AG20443 (cell line): ENCODE measurements around the gene RPL39.
"Not testable (repeated sequence)": the region's sequence is repeated elsewhere in the genome, so short reads cannot be mapped to it uniquely, and the experiment has no call there.

Experiments used
- DNase-seq: peaks from one replicate; pipeline ENCODE4 v3.0.0; 2012; ENCODE audit warnings: low spot score, mixed read lengths

Gene RPL39

DNA sequence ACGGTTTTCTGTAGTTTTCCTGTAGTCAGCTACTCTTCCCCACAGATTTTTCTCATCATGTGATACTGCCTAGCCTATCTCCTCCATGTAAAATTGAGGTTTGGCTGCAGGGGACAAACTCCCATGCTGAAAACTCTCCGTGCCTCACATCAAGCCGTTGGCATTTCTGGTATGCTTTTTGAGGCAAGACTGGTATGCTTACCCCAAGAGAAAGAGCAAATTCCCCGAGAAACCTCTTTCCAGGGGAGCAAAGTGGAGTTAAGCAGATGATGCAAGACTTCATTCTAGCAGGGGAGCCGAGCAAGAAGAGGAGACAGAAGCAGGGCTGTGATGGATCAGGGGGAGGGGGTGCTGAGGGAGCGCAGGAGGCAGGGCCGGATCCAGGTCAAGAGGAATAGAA is 28.2 kb downstream of the RPL39 start:
- DNase-seq, result peak; percentile 51

DNA sequence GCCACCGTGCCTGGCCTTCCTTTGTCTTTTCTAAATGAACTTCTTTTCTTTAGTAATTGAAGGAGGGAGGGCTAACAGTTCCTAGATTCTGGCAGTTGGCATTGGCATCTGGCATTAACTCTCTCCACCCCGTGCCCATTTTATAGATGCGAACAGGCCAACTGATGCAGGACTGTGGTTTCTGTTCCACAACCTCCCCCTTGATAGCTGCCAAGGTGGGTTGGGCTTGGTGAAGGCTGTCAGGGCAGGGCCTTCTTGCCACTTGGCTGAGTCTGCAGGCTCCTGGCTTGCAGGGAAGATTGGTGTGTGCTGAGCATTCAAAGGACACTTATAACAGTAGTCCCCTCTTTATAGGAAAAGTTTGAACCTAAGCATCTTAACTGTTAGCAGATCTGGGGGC is 28.7 kb downstream of the RPL39 start:
- DNase-seq, result peak; percentile 39

DNA sequence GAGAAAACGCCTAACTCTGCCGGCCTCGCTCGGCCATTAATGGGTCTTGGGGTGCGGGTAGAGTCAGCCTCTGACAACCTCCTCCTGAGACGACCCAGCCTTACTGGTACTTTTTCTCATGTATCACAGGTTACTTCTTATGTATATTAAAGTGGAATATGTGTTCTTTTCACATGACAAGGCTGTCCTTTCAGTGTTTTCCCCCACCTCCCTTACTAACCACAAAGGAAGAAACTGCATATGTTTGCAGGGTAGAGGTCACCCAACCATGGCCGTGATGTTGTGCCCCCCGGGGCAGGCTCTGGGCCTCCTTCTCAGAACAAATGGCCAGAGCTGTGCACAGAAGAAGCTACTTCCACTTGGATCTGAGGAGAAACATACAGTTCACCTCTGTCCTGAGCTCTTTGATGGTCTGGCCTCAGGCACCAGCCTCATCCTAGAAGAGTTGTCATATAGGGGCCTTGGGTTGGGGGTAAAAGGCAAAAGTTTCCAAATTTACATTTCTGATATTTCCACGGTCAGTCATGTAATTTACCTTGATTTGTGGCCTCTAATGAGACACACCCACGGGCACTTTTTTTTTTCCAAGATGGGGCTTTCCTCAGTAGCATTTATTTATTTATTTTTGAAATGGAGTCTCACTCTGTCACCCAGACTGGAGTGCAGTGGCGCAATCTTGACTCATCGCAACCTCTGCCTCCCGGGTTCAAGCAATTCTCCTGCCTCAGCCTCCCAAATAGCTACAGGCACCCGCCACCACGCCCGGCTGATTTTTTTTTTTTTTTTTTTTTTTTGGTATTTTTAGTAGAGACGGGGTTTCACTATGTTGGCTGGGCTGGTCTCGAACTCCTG is 31.2 kb downstream of the RPL39 start:
- no peak for DNase-seq

DNA sequence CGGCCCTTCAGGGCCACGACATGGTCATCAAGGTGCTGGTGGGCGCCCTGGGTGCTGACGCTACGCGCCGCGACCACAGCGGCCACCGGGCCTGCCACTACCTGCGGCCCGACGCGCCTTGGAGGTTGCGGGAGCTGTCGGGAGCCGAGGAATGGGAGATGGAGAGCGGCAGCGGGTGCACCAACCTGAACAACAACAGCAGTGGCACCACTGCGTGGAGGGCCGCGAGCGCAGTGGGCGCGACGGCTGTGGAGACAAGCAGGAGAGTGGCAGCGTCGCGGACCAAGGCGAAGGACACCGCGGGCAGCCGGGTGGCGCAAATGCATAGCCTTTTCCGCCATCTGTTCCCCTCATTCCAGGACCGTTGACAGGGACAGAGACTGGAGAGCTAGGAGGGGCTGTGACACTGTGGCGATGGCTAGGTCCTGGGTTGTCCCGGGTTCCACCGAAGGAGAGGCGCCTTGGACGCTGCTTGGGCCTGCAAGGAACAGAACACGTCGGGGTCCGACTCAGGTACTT is 32.1 kb downstream of the RPL39 start:
- no peak for DNase-seq

DNA sequence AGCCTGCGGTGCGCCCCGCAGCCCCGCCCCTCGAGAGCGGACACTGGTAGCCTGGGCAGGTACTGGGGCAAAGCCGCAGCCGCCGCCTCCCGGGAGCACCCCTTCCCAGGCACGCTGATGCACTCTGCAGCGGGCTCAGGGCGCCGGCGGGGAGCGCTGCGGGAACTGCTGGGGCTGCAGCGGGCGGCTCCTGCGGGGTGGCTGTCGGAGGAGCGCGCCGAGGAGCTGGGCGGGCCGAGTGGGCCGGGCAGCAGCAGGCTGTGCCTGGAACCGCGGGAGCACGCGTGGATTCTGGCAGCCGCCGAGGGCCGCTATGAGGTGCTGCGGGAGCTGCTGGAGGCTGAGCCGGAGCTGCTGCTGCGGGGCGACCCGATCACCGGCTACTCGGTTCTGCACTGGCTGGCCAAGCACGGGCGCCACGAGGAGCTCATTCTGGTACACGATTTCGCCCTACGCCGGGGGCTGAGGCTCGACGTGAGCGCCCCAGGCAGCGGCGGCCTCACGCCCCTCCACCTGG is 32.6 kb downstream of the RPL39 start:
- peak; percentile 24 for DNase-seq

DNA sequence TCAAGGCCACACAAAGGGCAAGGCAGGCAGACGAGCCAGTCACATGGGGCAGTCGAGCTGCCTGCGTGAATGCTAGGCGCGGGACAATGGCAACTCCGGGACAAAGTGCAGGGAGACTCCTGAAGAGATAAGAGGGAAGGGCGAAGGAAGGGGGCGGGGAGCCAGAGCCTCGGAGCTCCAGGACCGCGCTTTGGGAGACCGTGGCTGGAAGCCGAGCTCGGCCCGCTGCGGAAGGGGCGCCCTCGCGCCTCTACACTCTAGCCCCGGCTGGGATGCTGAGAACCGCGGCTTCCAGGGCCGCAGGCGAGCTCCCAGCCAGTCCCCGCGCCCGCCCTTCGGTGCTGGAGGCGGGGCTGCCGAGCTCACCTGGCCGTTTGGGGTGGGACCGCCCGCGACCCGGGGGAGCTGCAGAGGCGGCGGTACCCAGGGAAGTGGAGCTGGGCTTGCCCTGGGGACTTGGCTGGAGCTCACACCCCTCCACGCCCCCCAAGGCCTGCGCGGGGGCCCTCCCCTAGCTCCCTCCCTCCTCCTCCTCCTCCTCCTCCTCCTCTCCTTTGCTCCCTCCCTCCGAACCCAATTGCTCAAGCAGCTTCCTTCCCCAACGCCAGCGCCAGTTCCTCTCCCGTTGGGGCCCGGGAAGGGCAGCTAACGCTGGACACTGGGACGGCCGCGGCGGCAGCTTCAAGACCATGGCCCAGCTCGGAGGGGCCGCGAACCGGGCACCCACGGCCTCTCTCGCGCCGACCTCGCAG is 33.3 kb downstream of the RPL39 start, which contains the start of gene SOWAHD:
Gene SOWAHD, plus strand, starts transcription at position 610 of the 752 bp plus-strand sequence. Its CDS starts 80 bp downstream, at position 690.
- DNase-seq, result peak; percentile 26

DNA sequence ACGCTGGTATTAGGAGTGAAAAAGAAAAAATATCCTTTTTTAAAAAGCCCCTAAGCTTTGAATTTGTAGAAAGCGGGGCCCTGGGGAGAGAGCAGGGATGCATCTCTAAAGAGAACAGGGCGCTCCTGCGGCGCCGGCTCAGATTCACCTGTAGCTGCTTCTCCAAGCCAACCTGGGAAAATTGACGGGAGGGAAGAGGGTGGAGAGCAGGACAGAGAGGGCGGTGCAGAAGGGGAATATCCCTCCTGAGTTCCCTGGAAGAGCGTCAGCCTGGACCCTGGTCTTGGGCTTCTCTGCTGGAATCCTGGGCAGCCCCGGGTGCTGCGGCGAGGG is 33.8 kb downstream of the RPL39 start:
- no peak for DNase-seq

DNA sequence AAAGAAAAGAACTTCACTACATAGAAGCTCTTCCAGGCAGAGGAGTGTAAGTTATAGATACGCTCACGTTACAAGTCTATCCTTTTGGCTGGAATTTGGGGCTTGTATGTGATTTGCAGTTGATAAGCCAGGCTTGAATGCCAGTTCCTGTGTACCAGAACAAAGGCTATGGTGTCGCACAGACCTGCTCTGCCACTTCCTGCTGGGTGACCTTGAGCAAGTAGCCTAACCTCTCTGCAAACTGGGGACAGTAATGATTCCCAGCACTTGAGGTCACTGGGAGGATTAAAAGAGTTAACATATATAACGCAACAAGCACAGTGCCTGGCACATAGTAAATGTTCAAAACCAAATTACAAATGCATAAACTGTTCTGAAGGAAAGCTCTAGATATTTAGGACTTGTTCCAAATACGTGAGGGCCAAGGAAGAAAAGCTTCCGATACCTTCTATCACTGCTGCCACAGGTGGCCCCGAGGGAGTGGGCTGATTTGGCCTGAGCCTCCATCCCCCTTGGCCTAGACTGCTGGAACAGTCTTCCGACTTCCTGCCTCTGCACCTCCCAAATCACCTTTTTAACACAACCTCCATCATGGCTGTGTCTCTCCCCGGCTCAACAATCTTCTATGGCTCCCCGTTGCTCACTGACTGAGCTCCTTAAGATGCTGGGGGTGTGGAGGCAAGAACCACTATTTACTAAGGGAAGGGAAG is 34.3 kb downstream of the RPL39 start:
- no peak for DNase-seq

DNA sequence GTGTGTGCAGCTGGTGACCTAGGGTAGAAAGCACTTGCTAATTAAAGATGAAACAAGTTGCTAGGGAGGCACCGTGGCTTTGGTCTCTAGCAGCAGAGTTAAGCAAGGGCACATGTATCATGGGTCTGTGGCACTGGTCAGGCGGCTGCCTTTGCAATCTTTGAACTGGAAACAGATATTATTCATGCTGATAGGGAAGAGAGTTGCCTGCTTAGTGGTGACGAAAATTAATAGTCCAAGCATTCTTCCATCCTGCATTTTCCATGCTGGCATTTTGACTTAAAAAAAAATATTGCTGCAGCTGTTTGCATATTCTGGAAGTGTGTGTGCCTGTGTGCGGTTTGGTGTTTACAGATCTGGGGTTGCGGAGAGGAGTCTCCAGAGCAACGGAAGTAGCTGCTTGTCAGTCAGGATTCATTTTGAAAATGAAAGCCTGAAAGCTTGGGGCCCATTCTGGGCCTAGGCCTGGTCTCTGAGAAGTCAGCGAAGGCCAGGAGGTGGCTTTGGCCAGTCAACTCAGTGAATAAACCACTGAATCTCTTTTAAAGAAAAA is 35.4 kb downstream of the RPL39 start:
- DNase-seq, result no peak

DNA sequence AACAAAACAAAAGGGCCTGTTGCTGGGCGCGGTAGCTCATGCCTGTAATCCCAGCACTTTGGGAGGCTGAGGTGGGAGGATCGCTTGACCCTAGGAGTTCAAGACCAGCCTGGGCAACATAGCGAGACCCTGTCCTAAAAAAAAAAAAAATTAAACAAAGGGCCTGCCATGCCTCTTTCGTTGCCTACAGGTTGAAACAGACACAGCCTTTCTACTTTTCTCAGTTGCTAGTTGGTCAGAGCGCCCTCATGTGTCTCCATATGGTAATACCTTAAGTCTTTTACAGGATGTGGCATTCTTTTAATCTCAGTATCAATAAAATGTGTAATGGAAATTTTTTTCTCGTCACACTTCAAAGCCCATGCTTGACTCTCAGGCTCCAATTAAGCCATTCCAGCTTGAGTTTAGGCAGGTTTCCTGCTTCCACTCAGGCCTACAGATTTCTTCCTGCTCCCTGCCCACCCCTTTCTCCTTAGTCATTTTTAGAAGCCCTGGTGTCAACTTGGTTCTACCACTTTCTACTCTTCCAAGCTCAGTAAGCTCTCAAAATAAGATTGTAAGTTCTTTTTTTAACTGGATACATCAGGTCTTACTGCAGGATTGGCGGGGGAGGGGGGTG is 37.7 kb downstream of the RPL39 start:
- DNase-seq, result peak; percentile 9

DNA sequence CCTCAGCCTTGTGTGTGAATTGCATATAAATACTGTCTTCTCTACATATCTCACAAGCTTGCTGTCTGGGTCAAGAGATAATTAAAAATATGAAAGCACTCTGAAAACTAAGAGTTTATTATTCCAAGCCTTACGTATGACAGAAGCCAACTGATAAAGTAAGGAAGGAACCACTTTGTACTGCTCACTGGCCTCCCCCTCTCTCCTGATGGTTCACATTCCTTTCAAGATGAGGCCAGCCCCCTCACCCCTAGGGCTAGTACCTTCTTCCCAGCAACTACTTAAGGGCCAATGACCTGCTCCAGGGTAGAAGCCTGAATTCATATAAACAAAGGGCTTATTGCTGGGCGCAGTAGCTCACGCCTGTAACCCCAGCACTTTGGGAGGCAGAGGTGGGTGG is 38.4 kb downstream of the RPL39 start:
- no peak for DNase-seq

DNA sequence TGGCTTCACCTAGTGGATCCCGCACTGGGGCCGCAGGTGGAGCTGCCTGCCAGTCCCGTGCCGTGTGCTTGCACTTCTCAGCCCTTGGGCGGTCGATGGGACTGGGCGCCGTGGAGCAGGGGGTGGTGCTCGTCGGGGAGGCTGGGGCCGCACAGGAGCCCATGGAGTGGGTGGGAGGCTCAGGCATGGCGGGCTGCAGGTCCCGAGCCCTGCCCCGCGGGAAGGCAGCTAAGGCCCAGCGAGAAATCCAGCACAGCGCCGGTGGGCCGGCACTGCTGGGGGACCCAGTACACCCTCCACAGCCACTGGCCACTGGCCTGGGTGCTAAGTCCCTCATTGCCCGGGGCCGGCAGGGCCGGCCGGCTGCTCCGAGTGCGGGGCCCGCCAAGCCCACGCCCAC is 40.7 kb downstream of the RPL39 start:
- DNase-seq, result not testable (repeated sequence)

DNA sequence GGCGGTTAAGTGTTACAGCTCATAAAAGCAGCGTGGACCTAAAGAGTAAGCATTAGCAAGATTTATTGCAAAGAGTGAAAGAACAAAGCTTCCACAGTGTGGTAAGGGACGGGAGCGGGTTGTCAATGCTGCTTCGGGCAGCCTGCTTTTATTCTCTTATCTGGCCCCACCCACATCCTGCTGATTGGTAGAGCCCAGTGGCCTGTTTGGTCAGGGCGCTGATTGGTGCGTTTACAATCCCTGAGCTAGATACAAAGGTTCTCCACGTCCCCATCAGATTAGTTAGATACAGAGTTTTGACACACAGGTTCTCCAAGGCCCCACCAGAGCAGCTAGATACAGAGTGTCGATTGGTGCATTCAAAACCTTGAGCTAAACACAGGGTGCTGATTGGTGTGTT is 41.3 kb downstream of the RPL39 start:
- not testable (repeated sequence) for DNase-seq

DNA sequence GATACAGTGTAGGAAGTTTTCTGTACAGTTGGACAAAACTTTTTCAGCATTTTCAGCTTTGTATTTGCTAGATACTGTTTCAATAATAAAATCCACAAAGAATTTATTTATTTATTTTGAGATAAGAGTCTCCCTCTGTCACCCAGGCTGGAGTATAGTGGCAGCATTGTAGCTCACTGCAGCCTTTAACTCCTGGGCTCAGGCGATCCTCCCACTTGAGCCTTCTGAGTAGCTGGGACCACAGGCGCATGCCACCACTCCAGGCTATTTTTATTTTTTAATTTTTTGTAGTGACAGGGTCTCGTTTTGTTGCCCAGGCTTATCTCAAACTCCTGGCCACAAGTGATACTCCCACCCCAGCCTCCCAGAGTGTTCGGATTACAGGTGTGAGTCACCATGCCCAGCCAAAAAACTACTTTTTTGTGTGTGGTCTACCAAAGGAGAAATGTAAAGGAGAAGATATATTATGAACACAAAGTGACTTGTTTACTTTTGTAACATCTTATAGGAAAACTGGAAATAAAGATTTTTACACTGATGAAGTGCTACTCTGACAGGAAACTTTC is 46.1 kb downstream of the RPL39 start:
- no peak for DNase-seq

DNA sequence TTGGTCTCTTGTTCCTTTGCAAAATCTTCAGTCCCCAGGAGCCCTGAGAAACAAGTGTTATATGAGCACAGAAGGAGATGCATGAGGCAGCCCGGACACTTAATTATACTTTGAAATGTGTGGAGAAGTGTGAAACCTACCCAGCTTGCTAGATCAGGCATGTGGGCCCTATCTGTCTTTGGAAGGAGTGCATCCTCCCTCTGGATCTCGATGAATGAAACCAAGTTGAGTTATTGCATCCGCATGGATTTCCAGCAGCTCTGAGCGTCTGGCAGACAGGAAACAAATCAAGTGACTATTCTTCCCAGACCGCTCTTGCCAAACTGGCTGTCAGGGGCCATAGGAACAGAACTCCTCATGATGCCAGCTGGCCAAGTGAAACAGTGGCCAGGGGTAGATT is 52.7 kb downstream of the RPL39 start:
- DNase-seq, result peak; percentile 9
